IMR-90 (cell line): ENCODE measurements around the gene MPPED2. TPM values are rescaled to one million over a fixed set of nuclear protein-coding genes. Genes with fewer than 3 reads are reported as not detected.

ENCODE experiments used
- ATAC-seq: fragments of 200-7000 bp; cut with Tn5 transposase; 2 replicates; pipeline ENCODE4 v1.9.1; 2020; ENCODE audit warnings: low read depth, mild to moderate bottlenecking, moderate library complexity
- BruUV-seq: library from RNA; stranded (reverse); fragments of 400-500 nt; replicated peaks from 2 replicates; lab custom pipeline; 2021; lab: Mats Ljungman, UMichigan
- CTCF ChIA-PET: fragments of 300-600 bp; formaldehyde crosslinking; extraction: SDS; loops from one replicate; lab custom pipeline; 2021; ENCODE audit warnings: antibody characterized with exemption; lab: Yijun Ruan, JAX
- POLR2A ChIA-PET: fragments of 300-600 bp; sonication (Branson Sonifier 250); formaldehyde crosslinking; loops from one replicate; lab custom pipeline; 2022; ENCODE audit warnings: antibody characterized with exemption; ENCODE audit not compliant: unreplicated experiment; lab: Charles Lee
- DNase-seq: peaks from one replicate; pipeline ENCODE4 v3.0.0; 2013
- H2AFZ ChIP-seq: replicated peaks from 2 replicates; pipeline ENCODE3; 2013; ENCODE audit warnings: low read length, mild to moderate bottlenecking; ENCODE audit not compliant: poor library complexity
- H2AK5ac ChIP-seq: 2 replicates; pipeline ENCODE4 v1.6.1; 2013; ENCODE audit warnings: low read depth, low read length, inconsistent platforms
- H2AK9ac ChIP-seq: replicated peaks from 2 replicates; pipeline ENCODE3; 2013; ENCODE audit warnings: mild to moderate bottlenecking, low read depth, low read length, moderate library complexity; ENCODE audit not compliant: poor library complexity
- H2BK120ac ChIP-seq: 2 replicates; pipeline ENCODE4 v1.6.1; 2013; ENCODE audit warnings: low read depth, low read length, inconsistent platforms
- H2BK15ac ChIP-seq: 3 replicates; pipeline ENCODE4 v1.6.1; 2013; ENCODE audit warnings: low read depth, low read length, inconsistent platforms
- H2BK20ac ChIP-seq: 2 replicates; pipeline ENCODE4 v1.6.1; 2013; ENCODE audit warnings: low read depth, mild to moderate bottlenecking, inconsistent platforms, low read length, moderate library complexity
- H2BK5ac ChIP-seq: 2 replicates; pipeline ENCODE4 v1.6.1; 2013; ENCODE audit warnings: mild to moderate bottlenecking, low read depth, low read length, inconsistent platforms; ENCODE audit not compliant: poor library complexity, severe bottlenecking
- H3K14ac ChIP-seq: replicated peaks from 2 replicates; pipeline ENCODE4 v1.6.1; 2013; ENCODE audit warnings: low read depth, low read length, inconsistent platforms
- H3K18ac ChIP-seq: 2 replicates; pipeline ENCODE4 v1.6.1; 2013; ENCODE audit warnings: low read depth, low read length, control low read depth
- H3K23ac ChIP-seq: 2 replicates; pipeline ENCODE4 v1.6.1; 2013; ENCODE audit warnings: low read depth, low read length, inconsistent platforms
- H3K27ac ChIP-seq: 2 replicates; pipeline ENCODE4 v1.5.1; 2013; ENCODE audit warnings: mild to moderate bottlenecking, control low read depth, low read length; ENCODE audit not compliant: insufficient read depth
- H3K27me3 ChIP-seq: 2 replicates; pipeline ENCODE4 v1.6.1; 2013; ENCODE audit warnings: low read length; ENCODE audit not compliant: control insufficient read depth, insufficient read depth
- H3K36me3 ChIP-seq: 2 replicates; pipeline ENCODE4 v1.6.1; 2013; ENCODE audit warnings: low read length, mixed read lengths; ENCODE audit not compliant: control insufficient read depth, insufficient read depth
- H3K4ac ChIP-seq: 2 replicates; pipeline ENCODE4 v1.6.1; 2013; ENCODE audit warnings: low read depth, low read length, inconsistent platforms
- H3K4me1 ChIP-seq: 2 replicates; pipeline ENCODE4 v1.6.1; 2013; ENCODE audit warnings: low read length, mixed read lengths; ENCODE audit not compliant: control insufficient read depth, insufficient read depth
- H3K4me2 ChIP-seq: 2 replicates; pipeline ENCODE4 v1.6.1; 2013; ENCODE audit warnings: low read depth, mild to moderate bottlenecking, control low read depth, low read length, moderate library complexity
- H3K4me3 ChIP-seq: 2 replicates; pipeline ENCODE4 v1.5.1; 2013; ENCODE audit warnings: low read depth, mild to moderate bottlenecking, control low read depth, low read length, moderate library complexity; ENCODE audit not compliant: insufficient read depth
- H3K56ac ChIP-seq: 2 replicates; pipeline ENCODE4 v1.6.1; 2013; ENCODE audit warnings: low read length, inconsistent platforms; ENCODE audit not compliant: insufficient read depth; ENCODE audit errors: extremely low read depth
- H3K79me1 ChIP-seq, 2 experiments: 2 replicates each; pipeline ENCODE4 v1.6.1; 2013; ENCODE audit warnings: low read length in 2 of 2, inconsistent platforms in 1 of 2, low read depth in 1 of 2
- H3K9ac ChIP-seq: 2 replicates; pipeline ENCODE4 v1.6.1; 2013; ENCODE audit warnings: low read depth, low read length, control low read depth
- H3K9me1 ChIP-seq: 2 replicates; pipeline ENCODE4 v1.6.1; 2013; ENCODE audit warnings: low read length, inconsistent platforms; ENCODE audit not compliant: insufficient read depth
- H3K9me3 ChIP-seq: 2 replicates; pipeline ENCODE4 v1.6.1; 2013; ENCODE audit warnings: low read length; ENCODE audit not compliant: control insufficient read depth, insufficient read depth
- H4K20me1 ChIP-seq: 2 replicates; pipeline ENCODE4 v1.6.1; 2013; ENCODE audit warnings: low read length, inconsistent platforms; ENCODE audit not compliant: insufficient read depth
- H4K5ac ChIP-seq: 2 replicates; pipeline ENCODE4 v1.6.1; 2013; ENCODE audit warnings: mild to moderate bottlenecking, low read depth, low read length, control low read depth
- H4K8ac ChIP-seq, 2 experiments: 2 replicates each; pipeline ENCODE4 v1.6.1; 2013; ENCODE audit warnings: low read depth in 2 of 2, low read length in 2 of 2, control low read depth in 1 of 2, inconsistent platforms in 1 of 2
- H4K91ac ChIP-seq: 2 replicates; pipeline ENCODE4 v1.6.1; 2013; ENCODE audit warnings: low read depth, low read length, inconsistent platforms; ENCODE audit not compliant: insufficient read depth
- CEBPB ChIP-seq: IDR thresholded peaks from 2 replicates; pipeline ENCODE4 v1.6.1; 2012; ENCODE audit warnings: low read depth, low read length, improper control_type of control experiment
- FOS ChIP-seq: fragments of 150-350 bp; IDR thresholded peaks from 2 replicates; pipeline ENCODE4 v1.6.1; 2016; ENCODE audit warnings: low read depth, low read length
- RFX5 ChIP-seq: IDR thresholded peaks from 2 replicates; pipeline ENCODE4 v1.8.0; 2012; ENCODE audit warnings: low read depth, mild to moderate bottlenecking, low read length, moderate library complexity
- SMC3 ChIP-seq: fragments of 150-350 bp; IDR thresholded peaks from 2 replicates; pipeline ENCODE4 v1.6.1; 2016; ENCODE audit warnings: low read depth, mild to moderate bottlenecking, antibody characterized with exemption, low read length, moderate library complexity
- USF2 ChIP-seq: fragments of 150-350 bp; IDR thresholded peaks from 2 replicates; pipeline ENCODE4 v1.6.1; 2017; ENCODE audit warnings: mild to moderate bottlenecking, antibody characterized with exemption, low read length, low read depth
- WGBS, 2 experiments: methylation state at CpG; one replicate each; pipeline versions ENCODE4 v1.1.5 to v1.1.7; 2013; ENCODE audit warnings: missing lambda C conversion rate in 2 of 2; ENCODE audit not compliant: insufficient read length in 1 of 2; ENCODE audit errors: extremely low coverage in 2 of 2; 5-methylcytosine and 5-hydroxymethylcytosine counted together
- dilution Hi-C: fragments of 300-500 bp; cut with HindIII; formaldehyde crosslinking; loops from one replicate; pipeline ENCODE4 v1.14.3; 2018; ENCODE audit warnings: low sequenced_read_pairs; ENCODE audit not compliant: unreplicated experiment
- in situ Hi-C: fragments of 300-500 bp; cut with MboI; formaldehyde crosslinking; loops from 3 replicates; pipeline ENCODE4 v1.14.3; 2019; ENCODE audit warnings: low sequenced_read_pairs, inconsistent platforms, mixed read lengths
- intact Hi-C: fragments of 100-400 bp; cut with micrococcal nuclease; formaldehyde crosslinking; loops from 2 replicates; pipeline ENCODE4 v1.10.0; 2022
- polyA plus RNA-seq, 3 experiments: library from polyadenylated mRNA; depleted of rRNA; stranded (reverse); fragments of >200 nt; gene quantifications; 2 replicates each; pipeline ENCODE4 v1.2.3, GENCODE V29; 2012; ENCODE audit warnings: low replicate concordance in 1 of 3
- total RNA-seq: library from RNA; depleted of rRNA; stranded (reverse); fragments of >200 nt; gene quantifications from 2 replicates; pipeline ENCODE4 v1.2.3, GENCODE V29; 2012

The MPPED2 gene
- total and polyA plus RNA-seq, 2 of the 4 experiments (the other 2 are of a cell fraction), result 0.10 TPM; not detected in 1

GRCh38 chr11:30423886-30424285 is 162.3 kb downstream of the MPPED2 start:
- no peak overlapping the region for H2BK15ac ChIP-seq
- no peak overlapping the region for H3K23ac ChIP-seq
- ChIA-PET CTCF (no interaction called here), POLR2A (no interaction called here)
- H2AFZ ChIP-seq, result no peak overlapping the region
- H3K9ac ChIP-seq, result no peak overlapping the region
- no peak overlapping the region for H4K5ac ChIP-seq
- H3K4me3 ChIP-seq, result no peak overlapping the region
- no peak overlapping the region for H3K27ac ChIP-seq
- H2AK5ac ChIP-seq, result no peak overlapping the region
- TF ChIP-seq CEBPB (no peak), RFX5 (no peak), FOS (no peak), USF2 (no peak), SMC3 (no peak)
- H3K4ac ChIP-seq, result no peak overlapping the region
- H3K9me3 ChIP-seq, result no peaks in the 10 kb centered on the region
- H2BK5ac ChIP-seq, result no peak overlapping the region
- no peaks in the 10 kb centered on the region for H3K36me3 ChIP-seq
- H3K4me2 ChIP-seq, result no peak overlapping the region
- no peak overlapping the region for H2AK9ac ChIP-seq
- no peak overlapping the region for H3K18ac ChIP-seq
- BruUV-seq, result no TSS peak
- no peak overlapping the region for H3K14ac ChIP-seq
- H4K20me1 ChIP-seq, result no peaks in the 10 kb centered on the region
- H2BK20ac ChIP-seq, result no peak overlapping the region
- H3K4me1 ChIP-seq, result no peaks in the 10 kb centered on the region
- no peaks in the 10 kb centered on the region for H3K9me1 ChIP-seq
- dilution Hi-C loops, result no loop called here
- H3K27me3 ChIP-seq, result no peaks in the 10 kb centered on the region
- no peak overlapping the region for H4K91ac ChIP-seq
- no CpG with 5 or more reads among the region's 6 CpGs for WGBS, 2 experiments
- in situ Hi-C loops, result no loop called here
- ATAC-seq, result no peak
- no peak for DNase-seq
- no peak overlapping the region for H3K56ac ChIP-seq
- no peak overlapping the region for H4K8ac ChIP-seq
- no peak overlapping the region for H2BK120ac ChIP-seq
- intact Hi-C loops, result no loop called here
- no peaks in the 10 kb centered on the region for H3K79me1 ChIP-seq
